Transverse colon (tissue), 4 donors: ENCODE results near the gene ST7L. TPM values are rescaled to one million over a fixed set of nuclear protein-coding genes. Genes with fewer than 3 reads are reported as not detected.
A peak's percentile ranks its signal among the peaks of the same experiment; 100 is the strongest.

Experiments used
- DNase-seq: peaks from one replicate; pipeline ENCODE4 v3.0.0-alpha.2; 2019
- H3K27ac ChIP-seq, 4 donors: fragments of 200-600 bp; sonication (generic); 2 replicates each; pipeline ENCODE4 v1.5.1; 2016 to 2018; ENCODE audit warnings: inconsistent platforms in 4 of 4
- H3K27me3 ChIP-seq: fragments of 200-600 bp; sonication (generic); 2 replicates; pipeline ENCODE4 v1.5.1; 2017; ENCODE audit warnings: inconsistent platforms
- H3K36me3 ChIP-seq, 4 donors: fragments of 200-600 bp; sonication (generic); 2 replicates each; pipeline ENCODE4 v1.5.1; 2017 to 2019; ENCODE audit warnings: inconsistent platforms in 4 of 4
- H3K4me1 ChIP-seq, 4 donors: fragments of 200-600 bp; sonication (generic); 2 replicates each; pipeline ENCODE4 v1.5.1; 2017 to 2020; ENCODE audit warnings: inconsistent platforms in 4 of 4
- H3K4me3 ChIP-seq, 4 donors: fragments of 200-600 bp; sonication (generic); 1 replicate in 1 of 4; 2 replicates in 3 of 4; pipeline versions ENCODE4 v1.5.1 to v1.6.1; 2017 to 2019; ENCODE audit warnings: inconsistent platforms in 4 of 4
- H3K9me3 ChIP-seq, 2 donors: fragments of 200-600 bp; sonication (generic); 2 replicates each; pipeline ENCODE4 v1.5.1; 2017 to 2019; ENCODE audit warnings: inconsistent platforms in 2 of 2
- CTCF ChIP-seq, 5 experiments: fragments of 200-600 bp in 3 of 5; fragments of 450-650 bp in 2 of 5; sonication (generic) in 3 of 5; IDR thresholded peaks; 1 replicate in 2 of 5; 2 replicates in 3 of 5; pipeline ENCODE4 v1.5.1; 2016 to 2017; ENCODE audit warnings: antibody characterized with exemption in 5 of 5, inconsistent platforms in 3 of 5, mild to moderate bottlenecking in 2 of 5, moderate library complexity in 1 of 5
- EP300 ChIP-seq: sonication (generic); formaldehyde crosslinking; IDR thresholded peaks from one replicate; pipeline ENCODE4 v1.6.1; 2017; ENCODE audit warnings: antibody characterized with exemption, low read depth
- POLR2A ChIP-seq: fragments of 450-650 bp; IDR thresholded peaks from one replicate; pipeline ENCODE4 v1.6.1; 2016; ENCODE audit warnings: antibody characterized with exemption, mild to moderate bottlenecking, moderate library complexity
- POLR2AphosphoS5 ChIP-seq, 3 donors: sonication (generic); formaldehyde crosslinking; IDR thresholded peaks; one replicate each; pipeline ENCODE4 v1.6.1; 2016; ENCODE audit warnings: antibody characterized with exemption in 3 of 3
- whole genome bisulfite sequencing, 2 donors: methylation state at CpG; one replicate each; pipeline ENCODE4 v1.1.5; 2018; ENCODE audit warnings: low coverage in 1 of 2; 5-methylcytosine and 5-hydroxymethylcytosine counted together
- in situ Hi-C, 4 donors: fragments of 200-750 bp; cut with MboI; loops; one replicate each; pipeline versions ENCODE4 v1.15.0 to v1.15.1; 2017; ENCODE audit warnings: low sequenced_read_pairs in 3 of 4, low pct_ligation_motif_present in 1 of 4, low pct_unique_long_range_greater_than_20kb in 1 of 4
- intact Hi-C: fragments of 100-400 bp; cut with DNase I; formaldehyde crosslinking; loops from one replicate; pipeline ENCODE4 v1.15.1; 2023; ENCODE audit warnings: low total_unique reads
- total RNA-seq, 4 donors: library from RNA; depleted of rRNA; stranded (reverse); fragments of >200 nt; gene quantifications; one replicate each; pipeline ENCODE4 v1.1.0, GENCODE V29; 2016

The ST7L gene, protein sequence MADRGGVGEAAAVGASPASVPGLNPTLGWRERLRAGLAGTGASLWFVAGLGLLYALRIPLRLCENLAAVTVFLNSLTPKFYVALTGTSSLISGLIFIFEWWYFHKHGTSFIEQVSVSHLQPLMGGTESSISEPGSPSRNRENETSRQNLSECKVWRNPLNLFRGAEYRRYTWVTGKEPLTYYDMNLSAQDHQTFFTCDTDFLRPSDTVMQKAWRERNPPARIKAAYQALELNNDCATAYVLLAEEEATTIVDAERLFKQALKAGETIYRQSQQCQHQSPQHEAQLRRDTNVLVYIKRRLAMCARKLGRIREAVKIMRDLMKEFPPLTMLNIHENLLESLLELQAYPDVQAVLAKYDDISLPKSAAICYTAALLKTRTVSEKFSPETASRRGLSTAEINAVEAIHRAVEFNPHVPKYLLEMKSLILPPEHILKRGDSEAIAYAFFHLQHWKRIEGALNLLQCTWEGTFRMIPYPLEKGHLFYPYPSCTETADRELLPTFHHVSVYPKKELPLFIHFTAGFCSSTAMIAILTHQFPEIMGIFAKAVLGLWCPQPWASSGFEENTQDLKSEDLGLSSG
- total RNA-seq = 10 to 100 TPM in 3 of 4 donors, 1 to 10 TPM in 1; 7.0 to 37.4 (median 24.9) TPM

GRCh38 chr1:112618721-112619517 is at the start of gene ST7L:
Gene ST7L (minus strand): TSS chr1:112619141. CDS start chr1:112619113, 28 bp downstream.
- intact Hi-C loops = no loop called here
- H3K36me3 ChIP-seq = no peaks in the 10 kb centered on the region
- H3K27me3 ChIP-seq = no peaks in the 10 kb centered on the region
- no peaks in the 10 kb centered on the region for H3K9me3 ChIP-seq
- in situ Hi-C loops = loop anchor here (10.0 to 25.0 kb wide), 5 partner anchors 96 to 232 kb away; partner anchors contain the start of genes CTTNBP2NL (in 4 of the 4), WNT2B (in 2 of the 4) and PPM1J (in 1 of the 4)
- peak within 1 kb of the TSS; percentile 93 to 98 (median 97) for H3K27ac ChIP-seq
- TF ChIP-seq EP300 (no peak), POLR2AphosphoS5 (IDR thresholded peaks at IDR 0.05) (peak in 1 of 3 donors; percentile 36)
- H3K4me3 ChIP-seq = peak within 1 kb of the TSS; percentile 81 to 98 (median 86)
- H3K4me1 ChIP-seq = peaks cover 16 to 39% (median 35%) of the 10 kb centered on the region in 4 donors
- 0 to 10% methylated on average over 2 to 47 of the region's 48 CpGs for WGBS, 2 donors
- peak; percentile 69 for DNase-seq

DNA sequence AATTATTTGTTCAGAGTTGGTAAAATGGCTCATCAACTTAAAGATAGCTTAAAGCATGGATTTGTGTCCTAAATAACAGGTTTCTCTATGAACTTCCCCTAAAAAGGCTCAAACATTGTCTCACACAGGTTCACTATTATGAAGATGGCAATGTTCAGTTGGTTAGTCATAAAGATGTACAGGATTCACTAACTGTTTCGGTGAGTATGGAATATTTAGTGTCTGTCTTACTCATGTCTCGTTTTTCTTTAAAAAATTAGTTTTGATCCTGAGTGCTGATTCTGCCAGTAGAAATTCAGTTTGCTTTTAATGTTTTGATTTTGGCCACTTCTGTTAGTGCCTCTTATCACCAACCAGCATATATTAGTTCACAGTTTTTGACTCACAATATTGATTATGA is 48.0 kb upstream of the ST7L start:
- Histone ChIP-seq H3K4me1 (no peaks in the 10 kb centered on the region), H3K36me3 (peaks cover 0 to 41% (median 8%) of the 10 kb centered on the region in 4 donors), H3K27me3 (no peaks in the 10 kb centered on the region), H3K9me3 (no peaks in the 10 kb centered on the region), H3K27ac (no peak overlapping the region), H3K4me3 (no peak overlapping the region)
- in situ Hi-C loops = no loop called here
- WGBS, 2 donors = 77 to 88% methylated on average over 2 of the region's 2 CpGs
- no peak for DNase-seq
- TF ChIP-seq CTCF (IDR thresholded peaks at IDR 0.05) (no peak), POLR2A (no peak), EP300 (no peak), POLR2AphosphoS5 (IDR thresholded peaks at IDR 0.05) (no peak)
- intact Hi-C loops = no loop called here

GRCh38 chr1:112665857-112666256 is 46.9 kb upstream of the ST7L start:
- Histone ChIP-seq H3K9me3 (no peaks in the 10 kb centered on the region), H3K4me1 (no peaks in the 10 kb centered on the region), H3K36me3 (peaks cover 0 to 51% (median 13%) of the 10 kb centered on the region in 4 donors), H3K27ac (no peak overlapping the region), H3K27me3 (no peaks in the 10 kb centered on the region), H3K4me3 (no peak overlapping the region)
- intact Hi-C loops (no loop called here), in situ Hi-C loops (no loop called here)
- WGBS, 2 donors = 84 to 96% methylated on average over 3 of the region's 3 CpGs
- TF ChIP-seq POLR2AphosphoS5 (IDR thresholded peaks at IDR 0.05) = no peak
- TF ChIP-seq POLR2A = no peak
- TF ChIP-seq CTCF (IDR thresholded peaks at IDR 0.05) = no peak
- no peak for TF ChIP-seq EP300
- DNase-seq = no peak

- Histone ChIP-seq H3K4me3 (no peak overlapping the region), H3K9me3 (no peaks in the 10 kb centered on the region), H3K4me1 (no peaks in the 10 kb centered on the region), H3K27ac (no peak overlapping the region), H3K27me3 (no peaks in the 10 kb centered on the region), H3K36me3 (peaks cover 2 to 46% (median 19%) of the 10 kb centered on the region in 4 donors)
- intact Hi-C loops (no loop called here), in situ Hi-C loops (no loop called here)
- TF ChIP-seq POLR2AphosphoS5 (IDR thresholded peaks at IDR 0.05) = no peak
- TF ChIP-seq POLR2A = no peak
- TF ChIP-seq CTCF (IDR thresholded peaks at IDR 0.05) = no peak
- 100% methylated on average over 1 of the region's 1 CpG for WGBS, 2 donors
- DNase-seq = no peak
These were observed 32.3 kb upstream of the ST7L start for GRCh38 chr1:112651205-112651604.
